Neural progenitor cell (in vitro differentiated cells): ENCODE results near the gene ZNF213. TPM values are rescaled to one million over a fixed set of nuclear protein-coding genes. Genes with fewer than 3 reads are reported as not detected.

Source experiments
- DNase-seq: peaks from one replicate; pipeline ENCODE4 v3.0.0-alpha.2; 2016; ENCODE audit warnings: low spot score
- H2AFZ ChIP-seq: fragments of 200-600 bp; sonication (generic); replicated peaks from 2 replicates; pipeline ENCODE4 v1.6.1; 2016; ENCODE audit warnings: antibody characterized with exemption
- H3F3A ChIP-seq: fragments of 200-600 bp; sonication (generic); 2 replicates; pipeline ENCODE4 v1.6.1; 2016; ENCODE audit warnings: antibody characterized with exemption, low read depth
- H3K27ac ChIP-seq: fragments of 200-600 bp; sonication (generic); 2 replicates; pipeline ENCODE4 v1.5.1; 2016; ENCODE audit warnings: mild to moderate bottlenecking
- H3K27me3 ChIP-seq: fragments of 200-600 bp; sonication (generic); 2 replicates; pipeline ENCODE4 v1.6.1; 2016; ENCODE audit warnings: mild to moderate bottlenecking, moderate library complexity
- H3K36me3 ChIP-seq: fragments of 200-600 bp; sonication (generic); 2 replicates; pipeline ENCODE4 v1.5.1; 2016
- H3K4me1 ChIP-seq: fragments of 200-600 bp; sonication (generic); 2 replicates; pipeline ENCODE4 v1.6.1; 2016; ENCODE audit warnings: mixed run types
- H3K4me2 ChIP-seq: fragments of 200-600 bp; sonication (generic); 2 replicates; pipeline ENCODE4 v1.6.1; 2016
- H3K4me3 ChIP-seq: fragments of 200-600 bp; sonication (generic); 2 replicates; pipeline ENCODE4 v1.5.1; 2016
- H3K79me2 ChIP-seq: fragments of 200-600 bp; sonication (generic); 2 replicates; pipeline ENCODE4 v1.6.1; 2016; ENCODE audit warnings: low read depth
- H3K9ac ChIP-seq: fragments of 200-600 bp; sonication (generic); 2 replicates; pipeline ENCODE4 v1.6.1; 2016
- H3K9me3 ChIP-seq: fragments of 200-600 bp; sonication (generic); 2 replicates; pipeline ENCODE4 v1.5.1; 2016; ENCODE audit warnings: low read depth
- H4K20me1 ChIP-seq: fragments of 200-600 bp; sonication (generic); 2 replicates; pipeline ENCODE4 v1.6.1; 2016; ENCODE audit warnings: low read depth
- H3K27ac Mint-ChIP-seq: 3 replicates; pipeline ENCODE4 v1.8.0; 2021; ENCODE audit warnings: mixed read lengths
- H3K27me3 Mint-ChIP-seq: 2 replicates; pipeline ENCODE4 v1.8.0; 2022; ENCODE audit warnings: low read depth, mild to moderate bottlenecking, inconsistent platforms, moderate library complexity, mixed read lengths; ENCODE audit not compliant: insufficient read depth
- H3K36me3 Mint-ChIP-seq: 3 replicates; pipeline ENCODE4 v1.8.0; 2021; ENCODE audit warnings: mixed read lengths
- H3K4me1 Mint-ChIP-seq: 3 replicates; pipeline ENCODE4 v1.8.0; 2021; ENCODE audit warnings: mixed read lengths
- H3K4me3 Mint-ChIP-seq: 3 replicates; pipeline ENCODE4 v1.8.0; 2021; ENCODE audit warnings: mild to moderate bottlenecking, moderate library complexity, mixed read lengths
- H3K9me3 Mint-ChIP-seq: 3 replicates; pipeline ENCODE4 v1.8.0; 2020; ENCODE audit warnings: mixed read lengths
- EZH2 ChIP-seq: fragments of 200-600 bp; sonication (generic); IDR thresholded peaks from 2 replicates; pipeline ENCODE4 v1.6.1; 2017; ENCODE audit warnings: antibody characterized with exemption, mild to moderate bottlenecking, moderate library complexity
- EZH2phosphoT487 ChIP-seq: fragments of 200-600 bp; sonication (generic); IDR thresholded peaks from 2 replicates; pipeline ENCODE4 v1.6.1; 2017; ENCODE audit warnings: antibody characterized with exemption
- total RNA-seq: library from RNA; depleted of rRNA; stranded (reverse); fragments of >200 nt; gene quantifications from 2 replicates; pipeline ENCODE4 v1.2.3, GENCODE V29; 2015; ENCODE audit warnings: low replicate concordance
- TF ChIP-seq, protein P1 (sequence below): fragments of 200-600 bp; sonication (generic); IDR thresholded peaks from 2 replicates; pipeline ENCODE4 v1.5.1; 2017; ENCODE audit warnings: antibody characterized with exemption, mild to moderate bottlenecking

The ZNF213 gene
- total RNA-seq, 1 donor from 2014 or later = 1.3 TPM

DNA sequence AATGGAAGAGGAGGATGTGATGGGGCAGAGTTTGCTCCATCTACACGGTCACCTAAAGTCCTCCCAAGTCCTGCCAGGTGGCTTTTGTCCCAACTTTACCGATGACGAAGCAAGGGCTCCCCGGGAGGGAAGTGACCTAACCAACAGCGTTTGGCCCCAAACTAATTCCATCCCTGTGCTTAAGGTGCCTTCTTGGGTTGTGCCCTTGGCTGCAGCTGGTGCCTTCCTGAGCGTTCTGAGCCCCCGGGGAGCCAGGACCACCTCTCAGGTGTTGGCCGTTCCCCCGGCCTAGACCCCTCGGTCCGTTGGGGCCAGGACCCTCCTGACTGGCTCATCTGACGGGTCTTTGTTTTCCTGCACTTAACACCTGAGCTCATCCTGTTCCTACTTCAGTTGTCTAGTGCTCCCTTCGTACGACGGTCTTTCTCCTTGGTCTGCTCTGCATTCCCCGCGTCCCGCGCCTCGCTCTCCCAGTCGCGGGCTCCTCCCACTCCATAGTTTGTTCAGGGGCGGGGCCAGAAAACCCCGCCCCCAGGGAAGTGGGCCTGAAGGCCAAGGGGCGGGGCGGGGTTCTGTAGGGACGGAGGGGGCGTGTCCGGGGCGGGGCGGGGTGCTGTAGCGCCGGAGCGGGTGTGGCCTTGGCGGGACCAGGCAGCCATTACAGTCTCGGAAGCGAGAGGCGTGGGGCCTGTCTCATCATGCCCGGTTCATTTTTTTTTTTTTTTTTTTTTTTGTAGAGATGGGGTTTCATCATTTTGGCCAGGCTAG is 34.9 kb upstream of the ZNF213 start:
- Mint-ChIP-seq H3K27ac (peak overlapping the region; percentile 91), H3K4me3 (peak overlapping the region; percentile 83), H3K36me3 (no peaks in the 10 kb centered on the region), H3K27me3 (peaks cover 19% of the 10 kb centered on the region), H3K4me1 (peaks cover 50% of the 10 kb centered on the region), H3K9me3 (no peaks in the 10 kb centered on the region)
- TF ChIP-seq, protein P1, sequence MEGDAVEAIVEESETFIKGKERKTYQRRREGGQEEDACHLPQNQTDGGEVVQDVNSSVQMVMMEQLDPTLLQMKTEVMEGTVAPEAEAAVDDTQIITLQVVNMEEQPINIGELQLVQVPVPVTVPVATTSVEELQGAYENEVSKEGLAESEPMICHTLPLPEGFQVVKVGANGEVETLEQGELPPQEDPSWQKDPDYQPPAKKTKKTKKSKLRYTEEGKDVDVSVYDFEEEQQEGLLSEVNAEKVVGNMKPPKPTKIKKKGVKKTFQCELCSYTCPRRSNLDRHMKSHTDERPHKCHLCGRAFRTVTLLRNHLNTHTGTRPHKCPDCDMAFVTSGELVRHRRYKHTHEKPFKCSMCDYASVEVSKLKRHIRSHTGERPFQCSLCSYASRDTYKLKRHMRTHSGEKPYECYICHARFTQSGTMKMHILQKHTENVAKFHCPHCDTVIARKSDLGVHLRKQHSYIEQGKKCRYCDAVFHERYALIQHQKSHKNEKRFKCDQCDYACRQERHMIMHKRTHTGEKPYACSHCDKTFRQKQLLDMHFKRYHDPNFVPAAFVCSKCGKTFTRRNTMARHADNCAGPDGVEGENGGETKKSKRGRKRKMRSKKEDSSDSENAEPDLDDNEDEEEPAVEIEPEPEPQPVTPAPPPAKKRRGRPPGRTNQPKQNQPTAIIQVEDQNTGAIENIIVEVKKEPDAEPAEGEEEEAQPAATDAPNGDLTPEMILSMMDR = no peak
- TF ChIP-seq EZH2 (no peak), EZH2phosphoT487 (no peak)
- Histone ChIP-seq H3K27ac (no peak overlapping the region), H3K36me3 (no peaks in the 10 kb centered on the region), H3K4me1 (peaks cover 31% of the 10 kb centered on the region), H3K27me3 (peaks cover 6% of the 10 kb centered on the region), H3K9ac (no peak overlapping the region), H3K4me3 (peak overlapping the region; percentile 47), H3K79me2 (peaks cover 29% of the 10 kb centered on the region), H3K9me3 (no peaks in the 10 kb centered on the region), H2AFZ (peak overlapping the region; percentile 4), H4K20me1 (no peaks in the 10 kb centered on the region), H3F3A (peaks cover 60% of the 10 kb centered on the region), H3K4me2 (peak overlapping the region; percentile 81)
- peak; percentile 98 for DNase-seq

DNA sequence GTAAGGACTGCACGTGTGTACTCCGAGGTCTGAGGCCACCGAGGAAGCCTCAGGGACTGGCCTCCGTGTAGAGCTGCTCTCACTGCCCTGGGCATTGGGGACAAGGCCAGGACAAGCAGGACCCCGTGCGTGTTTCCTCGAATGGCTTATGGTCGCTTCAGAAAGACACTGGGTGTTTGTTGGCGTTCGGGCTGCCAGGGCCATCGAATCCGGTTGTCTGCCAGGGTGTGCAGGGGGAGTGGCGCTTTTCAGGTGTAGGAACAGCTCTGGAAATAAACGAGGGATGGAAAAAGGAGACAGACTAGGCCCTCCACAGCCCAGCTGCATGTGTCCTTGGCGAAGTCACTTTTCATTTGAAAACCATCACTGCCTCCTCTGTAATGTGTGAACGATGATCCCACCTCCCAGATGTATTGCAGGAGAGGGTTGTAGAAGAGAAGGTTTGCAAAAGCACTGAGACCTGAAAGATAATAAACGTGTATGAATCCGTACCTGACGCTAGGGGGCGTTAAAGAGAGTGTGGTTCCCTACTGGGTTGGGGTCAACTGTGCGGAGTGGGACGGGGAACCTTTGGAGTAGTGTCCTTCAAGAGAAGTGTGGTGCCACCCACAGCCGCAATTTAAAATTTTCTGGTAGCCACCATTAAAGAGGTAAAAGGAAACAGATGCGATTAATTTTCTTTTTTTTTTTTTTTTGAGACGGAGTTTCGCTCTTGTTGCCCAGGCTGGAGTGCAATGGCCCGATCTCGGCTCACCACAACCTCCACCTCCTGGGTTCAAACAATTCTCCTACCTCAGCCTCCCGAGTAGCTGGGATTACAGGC is 33.6 kb upstream of the ZNF213 start:
- Histone ChIP-seq H3K27ac (no peak overlapping the region), H4K20me1 (no peaks in the 10 kb centered on the region), H3K36me3 (no peaks in the 10 kb centered on the region), H3K9me3 (no peaks in the 10 kb centered on the region), H3K9ac (no peak overlapping the region), H3K4me1 (peaks cover 35% of the 10 kb centered on the region), H3K79me2 (peaks cover 23% of the 10 kb centered on the region), H3F3A (peaks cover 70% of the 10 kb centered on the region), H2AFZ (no peak overlapping the region), H3K4me2 (peak overlapping the region; percentile 72), H3K27me3 (peaks cover 6% of the 10 kb centered on the region), H3K4me3 (peak overlapping the region; percentile 39)
- TF ChIP-seq, protein P1 = peak; percentile 74
- TF ChIP-seq EZH2phosphoT487 = no peak
- DNase-seq = peak; percentile 79
- Mint-ChIP-seq H3K9me3 (no peaks in the 10 kb centered on the region), H3K4me3 (peak overlapping the region; percentile 68), H3K4me1 (peaks cover 50% of the 10 kb centered on the region), H3K27ac (peak overlapping the region; percentile 32), H3K27me3 (peaks cover 19% of the 10 kb centered on the region), H3K36me3 (no peaks in the 10 kb centered on the region)

DNA sequence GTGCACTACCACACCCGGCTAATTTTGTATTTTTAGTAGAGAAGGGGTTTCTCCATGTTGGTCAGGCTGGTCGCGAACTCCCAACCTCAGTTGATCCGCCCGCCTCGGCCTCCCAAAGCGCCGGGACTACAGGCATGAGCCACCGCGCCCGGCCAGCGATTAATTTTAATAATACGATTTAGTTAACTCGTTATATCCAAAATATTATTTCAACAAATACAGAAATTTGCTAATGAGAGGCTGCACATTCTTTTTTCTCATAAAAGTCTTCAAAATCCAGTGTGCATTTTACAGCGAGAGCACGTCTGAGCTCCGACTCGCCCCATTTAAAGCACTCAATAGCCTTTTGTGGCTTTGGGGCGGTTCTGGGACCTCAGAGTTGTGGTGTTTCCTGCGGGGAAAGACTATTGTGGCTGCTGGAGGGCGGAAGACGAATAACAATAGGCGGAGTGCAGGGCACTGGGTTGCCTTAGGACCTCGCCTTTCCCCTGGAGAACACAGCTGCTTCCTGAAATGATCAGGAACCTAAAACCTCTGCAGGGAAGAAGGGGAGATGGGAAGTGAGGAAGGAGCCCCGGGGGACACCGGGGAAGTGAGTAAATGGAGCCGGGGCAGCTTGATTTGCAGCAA is 32.9 kb upstream of the ZNF213 start:
- H4K20me1 ChIP-seq = no peaks in the 10 kb centered on the region
- peaks cover 16% of the 10 kb centered on the region for H3K79me2 ChIP-seq
- H3K36me3 Mint-ChIP-seq = no peaks in the 10 kb centered on the region
- TF ChIP-seq, protein P1 = no peak
- TF ChIP-seq EZH2phosphoT487 = no peak
- peak; percentile 50 for TF ChIP-seq EZH2
- peaks cover 6% of the 10 kb centered on the region for H3K27me3 ChIP-seq
- H3K9me3 Mint-ChIP-seq = no peaks in the 10 kb centered on the region
- no peaks in the 10 kb centered on the region for H3K9me3 ChIP-seq
- H3F3A ChIP-seq = peaks cover 66% of the 10 kb centered on the region
- H3K27me3 Mint-ChIP-seq = peaks cover 21% of the 10 kb centered on the region
- H3K4me3 ChIP-seq = peak overlapping the region; percentile 39
- peak overlapping the region; percentile 74 for H3K27ac Mint-ChIP-seq
- H3K27ac ChIP-seq = peak overlapping the region; percentile 71
- peak; percentile 91 for DNase-seq
- no peaks in the 10 kb centered on the region for H3K36me3 ChIP-seq
- peaks cover 35% of the 10 kb centered on the region for H3K4me1 ChIP-seq
- H3K4me1 Mint-ChIP-seq = peaks cover 50% of the 10 kb centered on the region
- H3K4me3 Mint-ChIP-seq = peak overlapping the region; percentile 50
- H3K9ac ChIP-seq = no peak overlapping the region
- H3K4me2 ChIP-seq = peak overlapping the region; percentile 72
- peak overlapping the region; percentile 35 for H2AFZ ChIP-seq
